HFFc6 (cell line): ENCODE data around the gene CDPF1. TPM values are rescaled to one million over a fixed set of nuclear protein-coding genes. Genes with fewer than 3 reads are reported as not detected.

Source experiments
- DNase-seq: peaks from one replicate; pipeline ENCODE4 v3.0.0-alpha.2; 2018
- H3K27ac Mint-ChIP-seq: 2 replicates; pipeline ENCODE4 v1.8.0; 2020; ENCODE audit warnings: mild to moderate bottlenecking, mixed read lengths
- H3K27me3 Mint-ChIP-seq: 2 replicates; pipeline ENCODE4 v1.8.0; 2021; ENCODE audit warnings: mild to moderate bottlenecking, moderate library complexity, mixed read lengths; ENCODE audit not compliant: insufficient read depth
- H3K36me3 Mint-ChIP-seq: 2 replicates; pipeline ENCODE4 v1.8.0; 2021; ENCODE audit warnings: low read depth, mixed read lengths
- H3K4me1 Mint-ChIP-seq: 2 replicates; pipeline ENCODE4 v1.8.0; 2020; ENCODE audit warnings: low read depth, mixed read lengths
- H3K4me3 Mint-ChIP-seq: 2 replicates; pipeline ENCODE4 v1.8.0; 2020; ENCODE audit warnings: mild to moderate bottlenecking, moderate library complexity, mixed read lengths
- H3K9me3 Mint-ChIP-seq: 2 replicates; pipeline ENCODE4 v1.8.0; 2020; ENCODE audit warnings: mild to moderate bottlenecking, mixed read lengths
- total RNA-seq, 6 experiments: library from RNA; stranded (reverse); fragmentation: NEBNext Ultra II Directional; extraction: Animal tissue kit (Norgen Biotek cat#: 25700); gene quantifications; 2 replicates in 1 of 6; 3 replicates in 5 of 6; pipeline ENCODE4 v1.2.3, GENCODE V29; 2021
- TF ChIP-seq, protein P1 (sequence below): fragments of 200-600 bp; sonication (generic); IDR thresholded peaks from 2 replicates; pipeline ENCODE4 v1.5.0; 2021; ENCODE audit warnings: antibody characterized with exemption, mild to moderate bottlenecking

CDPF1 gene
- total RNA-seq, 6 experiments from 2014 or later, result 6.4 to 9.3 (median 7.6) TPM

DNA sequence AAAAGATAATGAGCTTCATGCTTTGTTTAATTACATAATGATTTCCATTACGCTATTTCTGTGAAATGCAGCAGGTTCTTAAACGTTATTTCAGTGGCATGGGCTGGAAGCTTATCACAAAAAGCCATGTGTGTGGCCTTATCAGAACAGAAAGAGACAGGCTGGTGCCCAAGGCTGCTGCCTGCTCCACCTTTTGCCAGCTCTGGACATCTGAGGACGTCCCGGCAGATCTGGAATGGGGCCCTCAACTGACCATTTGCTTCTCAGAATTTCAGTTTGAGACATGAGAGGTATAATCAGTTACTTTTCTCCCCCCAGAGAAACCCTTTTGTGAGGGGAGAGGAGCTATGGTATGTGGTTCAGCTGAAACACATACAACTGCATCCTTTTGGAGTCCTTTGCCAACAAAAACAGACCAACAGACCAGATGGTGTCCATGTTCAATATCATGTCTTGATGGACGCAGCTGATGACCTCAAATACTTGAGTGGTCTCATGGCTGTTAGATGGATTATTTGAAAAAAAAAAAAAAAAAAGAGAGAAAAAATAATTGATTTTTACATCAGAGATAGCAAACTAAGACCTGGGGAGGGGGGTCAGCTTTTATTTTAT, 8.6 kb downstream of the CDPF1 start:
- DNase-seq, result no peak
- H3K27ac Mint-ChIP-seq, result no peak overlapping the region
- H3K4me1 Mint-ChIP-seq, result peaks cover 6% of the 10 kb centered on the region; the same call in 1 of the 2 replicates
- H3K9me3 Mint-ChIP-seq, result no peaks in the 10 kb centered on the region
- peaks cover 2% of the 10 kb centered on the region; the same call in 1 of the 2 replicates for H3K36me3 Mint-ChIP-seq
- H3K4me3 Mint-ChIP-seq, result no peak overlapping the region
- TF ChIP-seq, protein P1, sequence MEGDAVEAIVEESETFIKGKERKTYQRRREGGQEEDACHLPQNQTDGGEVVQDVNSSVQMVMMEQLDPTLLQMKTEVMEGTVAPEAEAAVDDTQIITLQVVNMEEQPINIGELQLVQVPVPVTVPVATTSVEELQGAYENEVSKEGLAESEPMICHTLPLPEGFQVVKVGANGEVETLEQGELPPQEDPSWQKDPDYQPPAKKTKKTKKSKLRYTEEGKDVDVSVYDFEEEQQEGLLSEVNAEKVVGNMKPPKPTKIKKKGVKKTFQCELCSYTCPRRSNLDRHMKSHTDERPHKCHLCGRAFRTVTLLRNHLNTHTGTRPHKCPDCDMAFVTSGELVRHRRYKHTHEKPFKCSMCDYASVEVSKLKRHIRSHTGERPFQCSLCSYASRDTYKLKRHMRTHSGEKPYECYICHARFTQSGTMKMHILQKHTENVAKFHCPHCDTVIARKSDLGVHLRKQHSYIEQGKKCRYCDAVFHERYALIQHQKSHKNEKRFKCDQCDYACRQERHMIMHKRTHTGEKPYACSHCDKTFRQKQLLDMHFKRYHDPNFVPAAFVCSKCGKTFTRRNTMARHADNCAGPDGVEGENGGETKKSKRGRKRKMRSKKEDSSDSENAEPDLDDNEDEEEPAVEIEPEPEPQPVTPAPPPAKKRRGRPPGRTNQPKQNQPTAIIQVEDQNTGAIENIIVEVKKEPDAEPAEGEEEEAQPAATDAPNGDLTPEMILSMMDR, result no peak
- no peaks in the 10 kb centered on the region; the same call in 1 of the 2 replicates for H3K27me3 Mint-ChIP-seq

DNA sequence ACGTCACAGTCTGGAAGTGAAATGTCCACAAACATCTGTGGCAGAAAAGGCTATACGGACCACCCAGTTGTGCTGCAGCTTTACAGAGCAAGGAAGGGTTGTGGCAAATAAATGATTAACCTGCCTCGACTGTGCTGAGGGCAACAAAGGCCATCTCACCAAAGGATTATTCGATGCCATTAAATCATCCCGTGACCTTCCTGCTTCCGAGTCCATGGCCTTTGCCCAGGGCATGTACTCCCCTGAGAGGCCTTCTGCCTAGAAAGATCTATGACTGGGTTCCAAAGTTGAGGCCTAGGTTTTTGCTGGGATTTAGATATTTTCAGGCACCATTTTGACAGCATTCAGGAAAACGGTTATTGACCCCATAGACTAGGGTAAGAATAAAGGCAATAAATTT, 9.2 kb downstream of the CDPF1 start:
- H3K4me3 Mint-ChIP-seq, result no peak overlapping the region

DNA sequence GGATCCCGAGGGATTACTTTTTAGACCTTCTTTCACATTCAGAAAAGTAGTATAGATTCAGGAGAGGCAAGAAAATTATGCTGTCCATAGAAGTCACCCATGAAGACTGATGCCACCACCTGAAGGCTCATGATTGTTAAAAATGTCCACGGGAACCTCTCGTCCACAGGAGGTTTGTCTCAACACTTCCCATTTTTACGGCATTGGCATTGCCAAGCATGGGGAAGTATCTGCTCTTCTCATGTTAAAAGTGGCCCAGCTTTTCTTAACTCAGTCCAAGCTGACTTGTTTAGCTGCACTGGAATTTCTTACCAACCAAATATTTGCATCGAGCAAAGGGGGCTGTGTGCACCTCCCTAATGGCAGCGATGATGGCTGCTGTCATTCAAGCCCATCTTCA, 9.6 kb downstream of the CDPF1 start:
- Mint-ChIP-seq H3K9me3 (no peaks in the 10 kb centered on the region), H3K27me3 (no peaks in the 10 kb centered on the region; the same call in 1 of the 2 replicates), H3K4me3 (no peak overlapping the region), H3K36me3 (peaks cover 5% of the 10 kb centered on the region; the same call in 1 of the 2 replicates), H3K4me1 (peaks cover under 1% of the 10 kb centered on the region; the same call in 1 of the 2 replicates), H3K27ac (no peak overlapping the region)
- TF ChIP-seq, protein P1, result no peak
- DNase-seq, result no peak

More for the DNA sequence above, 9.2 kb downstream of the CDPF1 start:
- Mint-ChIP-seq H3K36me3 (peaks cover 5% of the 10 kb centered on the region; the same call in 1 of the 2 replicates), H3K27ac (no peak overlapping the region), H3K9me3 (no peaks in the 10 kb centered on the region), H3K4me1 (peaks cover 5% of the 10 kb centered on the region; the same call in 1 of the 2 replicates), H3K27me3 (no peaks in the 10 kb centered on the region; the same call in 1 of the 2 replicates)
- DNase-seq, result no peak
- TF ChIP-seq, protein P1, result no peak

DNA sequence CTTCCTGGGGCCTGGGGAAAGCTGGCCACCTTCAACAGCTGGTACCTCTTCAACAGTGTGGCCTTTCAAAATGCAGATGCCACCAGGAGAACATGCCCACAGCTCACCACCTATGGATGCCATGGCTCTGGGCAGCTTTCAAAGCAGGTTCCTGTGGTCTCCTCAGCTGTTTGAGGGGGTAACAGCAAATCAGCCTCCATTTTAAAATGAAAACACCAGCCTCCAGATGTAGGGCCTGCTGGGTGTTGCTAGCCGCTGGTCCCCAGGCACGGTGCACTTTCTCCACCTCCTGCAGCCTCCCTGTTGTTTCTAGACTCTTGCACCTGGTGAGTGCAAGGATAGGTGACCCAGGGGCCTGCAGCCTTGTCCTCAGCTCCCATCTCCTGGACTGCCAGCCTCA, 10.0 kb downstream of the CDPF1 start:
- no peak overlapping the region for H3K4me3 Mint-ChIP-seq
- H3K27ac Mint-ChIP-seq, result no peak overlapping the region
- H3K9me3 Mint-ChIP-seq, result no peaks in the 10 kb centered on the region
- no peak for DNase-seq
- H3K36me3 Mint-ChIP-seq, result peaks cover 5% of the 10 kb centered on the region; the same call in 1 of the 2 replicates
- H3K27me3 Mint-ChIP-seq, result no peaks in the 10 kb centered on the region; the same call in 1 of the 2 replicates
- H3K4me1 Mint-ChIP-seq, result no peaks in the 10 kb centered on the region
- TF ChIP-seq, protein P1, result no peak

DNA sequence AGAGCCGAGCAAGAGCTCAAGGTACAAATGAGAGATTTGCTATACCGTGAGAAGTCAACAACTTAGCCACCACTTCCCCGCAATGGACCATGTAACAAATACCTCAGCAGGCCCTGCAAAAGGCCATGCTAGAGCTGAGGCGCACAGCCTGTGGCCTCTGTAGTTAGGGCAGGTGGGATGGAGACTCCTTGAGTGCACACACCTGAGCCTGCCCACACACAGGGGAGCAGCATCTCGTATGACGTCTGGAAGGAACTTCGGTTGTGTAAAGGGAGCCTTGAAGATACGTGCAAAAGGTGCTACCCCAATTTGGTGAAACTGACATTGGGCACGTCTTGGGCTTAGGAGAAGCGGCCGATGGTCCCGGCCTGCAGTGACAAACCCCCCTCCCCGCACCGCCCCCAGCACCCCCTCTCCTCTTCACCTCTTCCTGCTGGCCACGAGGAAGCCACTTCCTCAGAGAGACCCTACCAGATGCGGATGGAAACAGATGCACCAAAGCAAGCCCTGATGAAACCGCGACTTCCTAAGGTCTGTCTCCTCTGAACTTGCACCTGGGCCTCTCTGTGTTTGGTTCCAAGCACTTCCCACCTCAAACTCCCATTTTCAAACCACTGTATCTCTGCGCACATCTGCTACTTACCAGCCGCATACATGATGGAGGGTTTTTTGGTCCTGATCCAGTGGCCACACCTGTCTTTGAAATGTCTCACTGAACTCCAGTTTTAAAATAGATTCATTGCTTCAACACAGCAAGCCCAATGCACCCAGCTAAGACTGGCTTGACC, 10.6 kb downstream of the CDPF1 start:
- Mint-ChIP-seq H3K36me3 (peaks cover 5% of the 10 kb centered on the region; the same call in 1 of the 2 replicates), H3K27me3 (no peaks in the 10 kb centered on the region; the same call in 1 of the 2 replicates)

More for the DNA sequence above, 10.6 kb downstream of the CDPF1 start:
- Mint-ChIP-seq H3K27ac (no peak overlapping the region), H3K9me3 (no peaks in the 10 kb centered on the region), H3K4me3 (no peak overlapping the region), H3K4me1 (no peaks in the 10 kb centered on the region)
- no peak for DNase-seq
- TF ChIP-seq, protein P1, result no peak
